HG03521 (cell line): ENCODE data around the gene MTHFR.
"Not testable (repeated sequence)": the region's sequence is repeated elsewhere in the genome, so short reads cannot be mapped to it uniquely, and the experiment has no call there.

Experiments used
- ATAC-seq: cut with Tn5 transposase; IDR thresholded peaks from one replicate; pipeline ENCODE4 v1.9.1; 2021; ENCODE audit warnings: mild to moderate bottlenecking, moderate library complexity; ENCODE audit not compliant: unreplicated experiment

The MTHFR gene

DNA sequence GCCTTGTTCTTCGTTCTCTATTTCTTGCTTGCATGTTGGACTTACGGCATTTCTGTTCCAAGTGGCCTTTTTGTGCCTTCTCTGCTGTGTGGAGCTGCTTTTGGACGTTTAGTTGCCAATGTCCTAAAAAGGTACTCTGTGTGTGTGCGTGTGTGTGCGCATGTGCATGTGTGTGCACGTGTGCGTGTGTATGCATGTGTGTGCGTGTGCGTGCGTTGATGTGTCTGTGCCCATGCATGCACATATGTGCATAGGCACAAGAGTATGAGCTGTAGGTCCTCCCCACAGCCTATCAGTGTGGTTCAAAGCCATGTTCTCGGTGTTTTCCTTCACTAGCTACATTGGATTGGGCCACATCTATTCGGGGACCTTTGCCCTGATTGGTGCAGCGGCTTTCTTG, 28.1 kb upstream of the MTHFR start:
- no peak for ATAC-seq

DNA sequence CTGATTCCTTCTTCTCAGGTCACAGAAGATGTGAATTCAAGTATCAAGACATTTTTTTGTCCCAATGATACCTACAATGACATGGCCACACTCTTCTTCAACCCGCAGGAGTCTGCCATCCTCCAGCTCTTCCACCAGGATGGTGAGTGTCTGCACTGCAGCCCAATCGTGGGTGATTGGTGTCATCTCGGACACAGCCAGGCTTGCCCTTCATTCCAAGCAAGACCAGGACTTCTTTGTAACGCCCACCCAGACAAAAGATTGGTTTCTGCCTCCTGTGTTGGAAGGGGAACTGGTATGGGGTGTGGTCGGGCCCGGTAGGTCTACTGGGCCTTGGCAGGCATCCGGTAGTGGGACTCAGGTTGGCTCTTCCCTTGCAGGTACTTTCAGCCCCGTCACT, 27.7 kb upstream of the MTHFR start:
- no peak for ATAC-seq

DNA sequence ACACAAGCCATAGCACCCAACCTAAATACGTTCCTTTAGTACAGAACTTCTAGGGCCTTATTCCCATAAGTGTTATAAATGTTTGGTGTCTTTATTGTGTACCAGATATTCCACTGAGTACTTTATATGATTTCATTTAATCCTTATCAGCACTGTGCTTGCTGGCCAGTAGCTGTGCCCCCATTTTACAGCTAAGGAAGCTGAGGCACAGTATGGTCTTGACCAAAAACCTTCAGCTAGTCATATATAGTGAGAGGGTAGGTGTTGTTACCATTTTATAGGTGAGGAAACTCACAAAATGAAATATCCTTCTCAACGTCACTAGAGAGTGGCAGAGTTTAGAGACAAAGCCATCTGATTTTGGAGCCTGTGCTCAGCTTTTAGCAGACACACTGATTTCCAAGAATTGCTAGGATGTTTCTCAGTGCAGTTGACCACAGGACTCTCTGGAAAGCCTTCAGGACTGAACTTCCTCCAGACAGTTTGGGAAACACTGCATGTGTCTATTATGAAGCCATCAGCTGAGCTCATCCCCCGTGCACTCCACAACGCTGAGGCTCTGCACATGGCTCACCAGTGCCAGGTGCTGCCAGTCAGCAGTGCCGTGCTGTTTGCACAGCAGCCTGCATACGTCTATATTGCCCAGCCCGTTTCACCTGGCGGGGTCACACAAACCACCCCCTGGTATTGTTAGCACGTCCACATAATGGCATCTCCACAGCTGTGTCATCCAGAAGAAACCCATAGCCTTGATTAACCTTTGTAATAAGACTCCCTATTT, 26.4 kb upstream of the MTHFR start:
- no peak for ATAC-seq

DNA sequence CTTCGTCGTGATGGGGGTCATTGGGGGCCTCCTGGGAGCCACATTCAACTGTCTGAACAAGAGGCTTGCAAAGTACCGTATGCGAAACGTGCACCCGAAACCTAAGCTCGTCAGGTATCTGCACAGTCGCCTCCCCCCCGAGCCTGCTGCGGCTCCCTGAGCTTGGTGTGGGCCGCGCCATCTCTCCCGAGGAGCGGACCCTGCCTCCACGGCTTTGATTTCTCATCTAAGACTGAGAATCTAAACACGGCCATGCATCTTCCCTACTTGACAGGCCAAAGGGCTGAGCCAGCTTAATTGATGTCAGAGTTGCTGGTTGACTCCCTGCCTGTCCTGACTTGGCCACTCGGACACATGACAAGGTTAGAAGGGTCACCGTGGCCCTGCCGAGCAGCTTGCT, 22.7 kb upstream of the MTHFR start:
- no peak for ATAC-seq

DNA sequence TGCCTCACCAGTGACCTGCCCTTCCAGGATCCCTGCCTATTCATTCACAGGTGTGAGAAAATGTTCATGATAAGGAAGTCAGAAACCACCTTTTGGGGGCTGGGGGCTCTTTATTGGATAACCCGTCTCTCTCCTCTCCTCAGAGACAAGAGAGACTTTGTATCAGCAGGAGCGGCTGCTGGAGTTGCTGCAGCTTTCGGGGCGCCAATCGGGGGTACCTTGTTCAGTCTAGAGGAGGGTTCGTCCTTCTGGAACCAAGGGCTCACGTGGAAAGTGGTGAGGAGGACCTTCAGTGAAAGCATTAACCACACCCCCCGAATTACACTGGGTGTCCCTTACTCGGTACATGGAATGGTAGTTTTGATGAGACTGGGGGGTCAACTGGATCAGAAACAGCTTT, 21.2 kb upstream of the MTHFR start:
- no peak for ATAC-seq

DNA sequence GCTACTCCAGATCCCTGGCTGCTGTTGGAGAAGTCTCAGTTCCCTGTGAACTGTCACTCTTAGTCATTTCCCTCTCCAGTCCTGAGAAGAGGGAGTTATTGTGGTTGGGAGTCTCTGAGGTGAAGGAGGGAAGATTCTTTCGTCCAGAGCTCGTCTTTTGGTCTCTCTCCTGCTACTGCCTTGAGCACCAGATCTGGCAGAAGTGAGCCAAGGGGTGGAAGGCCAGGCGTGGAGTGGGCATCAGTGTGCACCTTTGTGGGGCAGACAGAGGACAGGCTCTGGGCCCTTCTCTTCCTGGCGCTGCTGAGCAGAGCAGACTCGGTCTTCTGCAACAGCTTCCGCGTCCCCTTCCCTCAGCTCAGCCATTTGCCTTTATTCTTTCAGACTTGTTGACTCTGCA, 19.4 kb upstream of the MTHFR start:
- ATAC-seq, result no peak

DNA sequence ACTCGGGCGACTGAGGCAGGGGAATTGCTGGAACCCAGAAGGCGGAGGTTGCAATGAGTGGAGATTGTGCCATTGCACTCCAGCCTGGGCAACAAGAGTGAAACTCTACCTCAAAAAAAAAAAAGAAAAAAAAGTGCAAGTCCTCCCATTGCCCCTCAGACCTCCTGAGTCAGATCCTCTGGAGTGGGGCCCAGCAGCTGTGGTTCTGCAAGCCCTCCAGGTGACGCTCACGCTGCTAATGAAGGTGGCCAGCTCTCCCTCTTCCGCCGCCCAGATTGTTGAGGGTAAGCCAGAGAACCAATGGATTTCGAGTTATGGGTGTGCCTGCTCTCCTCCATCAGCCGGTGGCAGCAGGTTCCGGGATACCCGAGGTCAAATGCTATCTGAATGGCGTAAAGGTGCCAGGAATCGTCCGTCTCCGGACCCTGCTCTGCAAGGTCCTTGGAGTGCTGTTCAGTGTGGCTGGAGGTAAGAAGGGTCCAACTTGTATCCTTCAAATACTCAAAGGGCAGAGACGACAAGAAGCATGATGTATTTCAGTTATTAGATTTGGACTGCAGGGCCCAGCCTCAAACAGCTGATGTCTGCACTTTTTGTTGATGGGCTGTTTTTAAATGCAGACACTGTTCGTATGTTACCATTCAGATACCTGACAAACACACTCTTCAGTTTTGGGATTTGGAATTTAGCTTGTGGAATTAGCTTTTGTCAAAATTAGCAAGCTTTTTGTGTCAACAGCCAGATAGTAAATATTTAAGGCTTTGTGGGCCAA, 17.8 kb upstream of the MTHFR start:
- ATAC-seq, result no peak

DNA sequence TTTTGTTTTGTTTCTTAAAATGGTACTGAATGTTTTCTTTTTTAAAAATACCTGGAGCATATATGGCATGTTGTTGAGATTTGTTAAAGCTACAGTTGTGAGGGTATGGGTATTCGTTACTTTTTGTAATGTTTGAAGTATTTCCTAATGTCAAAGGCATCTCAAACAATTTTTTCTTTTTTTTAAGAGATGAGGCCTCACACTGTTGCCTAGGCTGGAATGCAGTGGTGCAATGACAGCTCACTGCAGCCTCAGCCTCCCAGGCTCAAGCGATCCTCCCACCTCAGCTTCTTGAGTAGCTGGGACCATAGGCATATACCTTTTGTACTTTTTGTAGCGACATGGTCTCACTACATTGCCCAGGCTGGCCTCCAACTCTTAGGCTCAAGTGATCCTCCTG, 16.3 kb upstream of the MTHFR start:
- no peak for ATAC-seq

DNA sequence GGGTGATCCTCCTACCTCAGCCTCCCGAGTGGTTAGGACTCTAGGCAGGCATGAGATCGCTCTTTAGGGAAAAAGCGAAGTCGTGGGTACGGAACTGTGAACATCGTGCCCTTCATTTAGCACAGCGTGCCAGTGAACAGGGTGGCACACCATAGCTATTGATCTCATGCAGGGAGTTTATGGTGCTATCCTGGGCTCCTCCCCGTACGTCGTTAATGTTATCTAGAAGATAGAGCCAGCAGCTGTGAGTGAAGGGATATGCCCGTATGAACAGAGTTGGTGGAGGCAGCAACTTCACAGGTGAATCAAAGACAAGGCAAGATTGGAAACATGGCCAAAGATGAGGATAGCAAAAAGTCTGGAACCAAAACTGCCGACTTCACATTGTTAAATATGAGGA, 11.4 kb upstream of the MTHFR start:
- no peak for ATAC-seq

DNA sequence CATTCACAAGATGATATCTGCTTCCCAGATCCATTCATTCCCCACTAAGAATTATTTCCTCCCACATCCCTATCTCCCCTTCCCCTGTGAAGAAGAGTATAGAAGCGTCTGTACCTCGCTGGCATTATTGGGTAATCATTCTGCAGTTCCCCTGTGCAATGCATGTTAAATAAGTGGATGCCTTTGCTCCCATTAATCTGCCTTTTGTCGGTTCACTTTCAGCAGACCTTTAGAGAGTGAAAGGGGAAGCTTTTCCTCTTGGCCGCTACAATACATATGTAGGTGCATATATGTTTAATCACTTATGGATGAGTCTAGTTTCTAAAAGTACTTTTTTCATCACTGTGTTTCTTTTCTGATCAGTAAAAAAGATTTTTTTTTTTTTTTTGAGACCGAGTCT, 7.3 kb upstream of the MTHFR start:
- ATAC-seq, result no peak

DNA sequence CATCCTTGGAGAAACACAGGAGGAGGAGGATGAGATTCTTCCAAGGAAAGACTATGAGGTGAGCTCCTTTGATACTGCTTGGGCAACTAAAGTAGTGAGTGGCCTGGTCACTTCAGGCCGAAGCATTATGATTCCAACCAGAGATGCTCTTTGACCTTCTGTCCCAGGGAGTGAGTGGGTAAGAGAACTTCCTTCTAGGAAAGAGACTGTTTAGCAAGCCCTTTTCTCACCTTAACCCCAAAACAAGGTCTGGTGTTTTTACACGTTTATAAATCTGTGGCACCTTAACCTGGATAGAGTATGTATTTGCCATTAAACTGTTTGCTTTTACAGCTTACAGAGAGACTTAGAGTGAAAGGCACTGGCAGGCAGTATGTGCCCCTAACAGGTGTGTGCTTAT, 1.4 kb upstream of the MTHFR start:
- ATAC-seq, result no peak

DNA sequence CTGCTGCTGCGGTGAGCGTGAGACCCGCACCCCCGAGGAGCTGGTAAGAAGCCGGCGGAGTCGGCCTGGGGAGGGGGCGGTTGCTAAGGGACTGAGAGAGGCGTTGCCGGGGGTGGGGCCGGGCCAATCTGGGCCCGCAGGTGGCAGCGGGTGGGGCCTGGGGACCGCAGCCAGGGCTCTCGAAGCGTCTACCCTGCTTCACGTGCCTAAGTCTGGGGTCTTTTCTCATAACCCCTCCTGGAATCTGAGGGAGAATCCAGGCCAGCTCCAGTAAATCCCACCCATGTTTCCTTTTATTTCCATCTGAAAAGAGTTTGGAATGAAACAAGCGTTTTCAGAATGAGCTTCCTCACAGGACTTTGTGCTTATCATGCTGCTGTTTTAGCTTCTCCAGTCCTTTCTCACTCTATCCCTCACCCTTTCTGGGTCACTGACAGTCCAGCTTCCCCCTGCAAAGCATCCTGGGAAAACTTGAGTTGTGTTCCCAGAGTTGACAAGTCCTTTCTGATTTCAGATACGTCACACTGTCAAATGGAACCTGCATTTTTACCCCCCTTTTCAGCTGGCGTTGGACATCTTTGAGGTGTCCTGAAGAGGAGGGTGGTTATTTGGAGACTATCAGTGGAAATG, 658 bp upstream of the MTHFR start:
- ATAC-seq, result peak; percentile 38

DNA sequence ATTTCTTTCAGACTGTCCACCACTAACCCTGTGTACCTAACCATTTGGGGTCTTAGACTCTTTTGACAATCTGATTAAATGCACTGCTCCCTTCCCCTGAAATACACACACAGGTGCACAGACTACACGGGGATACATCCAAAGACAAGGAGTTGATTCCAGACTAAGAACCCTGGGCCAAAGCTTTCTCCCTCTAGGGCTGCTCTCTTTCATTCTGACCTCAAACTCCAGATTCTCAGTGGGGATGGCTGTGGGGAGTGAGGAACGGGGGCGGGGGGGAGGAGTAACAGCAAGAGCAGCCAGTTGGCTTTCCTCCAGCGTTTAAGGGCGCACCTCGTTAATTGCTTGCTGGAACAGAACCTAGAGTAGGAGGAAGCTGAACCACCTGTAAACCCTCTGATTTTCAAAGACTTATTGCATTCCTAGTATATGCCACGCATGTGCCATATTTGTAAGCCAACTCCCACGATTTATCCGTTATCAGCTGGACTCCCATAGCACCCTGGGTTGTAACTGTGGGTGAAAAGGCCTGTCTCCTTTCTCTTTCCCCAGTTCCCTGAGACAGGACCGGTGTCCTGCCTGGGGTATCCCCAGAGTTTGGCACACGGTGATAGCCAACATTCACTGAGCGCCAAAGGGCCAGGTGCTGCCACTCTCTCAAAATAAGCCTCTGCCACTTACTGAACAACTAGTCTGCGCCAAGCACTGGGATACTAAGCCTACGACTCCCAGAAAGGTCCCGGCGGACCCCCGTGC, 920 bp downstream of the MTHFR start:
- ATAC-seq, result no peak

DNA sequence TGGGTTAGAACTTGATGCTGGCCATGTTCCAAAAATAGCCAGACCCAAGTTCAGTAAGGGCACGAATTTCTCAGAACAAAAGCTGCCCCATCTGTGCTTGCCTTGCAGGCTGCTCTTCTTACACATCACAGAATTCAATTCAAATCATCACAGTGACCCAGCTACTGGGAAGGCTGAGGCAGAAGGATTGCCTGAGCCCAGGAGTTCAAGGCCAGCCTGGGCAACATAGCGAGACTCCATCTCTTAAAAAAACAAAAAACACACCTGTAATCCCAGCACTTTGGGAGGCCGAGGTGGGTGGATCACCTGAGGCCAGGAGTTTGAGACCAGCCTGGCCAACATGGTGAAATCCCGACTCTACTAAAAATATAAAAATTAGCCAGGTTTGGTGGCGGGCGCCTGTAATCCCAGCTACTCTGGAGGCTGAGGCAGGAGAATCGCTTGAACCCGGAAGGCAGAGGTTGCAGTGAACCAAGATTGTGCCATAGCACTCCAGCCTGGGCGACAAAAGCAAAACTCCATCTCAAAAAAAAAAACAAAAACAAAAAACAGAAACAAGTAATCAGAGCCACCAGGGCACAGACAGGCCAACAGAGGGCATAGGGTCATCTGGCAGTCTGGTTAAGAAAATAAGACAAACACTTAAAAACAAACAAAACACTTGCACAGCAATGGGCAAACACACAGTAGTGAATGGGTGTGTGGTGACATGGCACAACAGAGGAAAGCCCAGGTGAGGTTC, 1.7 kb downstream of the MTHFR start:
- ATAC-seq, result not testable (repeated sequence)

DNA sequence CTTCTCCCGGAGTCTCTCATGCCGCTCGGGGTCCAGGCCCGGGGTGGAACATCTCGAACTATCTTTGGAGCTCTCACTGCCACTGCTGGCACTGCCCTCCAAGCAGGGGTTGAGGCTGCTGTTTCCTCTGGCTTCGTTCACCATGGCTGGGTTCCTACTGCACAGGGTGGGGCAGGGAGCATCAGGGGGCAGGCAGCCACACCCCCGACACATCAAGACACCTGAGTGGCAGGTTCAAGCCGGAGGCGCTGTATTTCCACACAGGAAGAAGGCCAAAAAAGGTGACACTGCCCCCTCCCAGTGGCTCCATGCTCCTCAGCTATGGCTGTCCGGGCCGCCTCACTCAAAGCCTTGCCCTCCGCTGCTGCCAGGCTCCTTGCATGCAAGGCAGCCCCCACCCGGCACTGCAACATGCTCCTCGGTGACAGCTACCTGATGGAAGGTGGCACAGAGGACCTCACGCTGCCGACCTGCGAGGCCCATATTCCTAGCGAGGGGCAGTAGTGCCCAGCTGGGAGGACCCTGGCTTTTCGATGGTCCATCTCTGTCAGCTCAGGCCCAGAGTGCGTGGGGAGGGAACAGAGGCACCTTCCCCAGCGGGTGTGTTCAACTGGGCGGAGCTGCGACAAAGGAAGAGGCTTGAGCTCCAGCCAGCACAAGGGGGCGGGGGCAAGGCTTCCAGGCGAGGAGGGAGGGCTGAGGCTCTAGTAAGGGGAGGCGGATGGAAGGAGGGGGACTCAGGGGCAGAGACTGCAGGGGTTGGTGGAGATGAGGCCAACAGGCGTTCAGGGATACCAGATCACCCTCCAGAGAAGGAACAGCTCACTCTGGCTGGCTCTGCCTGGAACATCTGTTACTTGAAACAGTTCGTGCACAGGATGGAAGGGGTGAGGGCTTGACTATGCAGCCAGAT, 2.5 kb downstream of the MTHFR start:
- no peak for ATAC-seq

DNA sequence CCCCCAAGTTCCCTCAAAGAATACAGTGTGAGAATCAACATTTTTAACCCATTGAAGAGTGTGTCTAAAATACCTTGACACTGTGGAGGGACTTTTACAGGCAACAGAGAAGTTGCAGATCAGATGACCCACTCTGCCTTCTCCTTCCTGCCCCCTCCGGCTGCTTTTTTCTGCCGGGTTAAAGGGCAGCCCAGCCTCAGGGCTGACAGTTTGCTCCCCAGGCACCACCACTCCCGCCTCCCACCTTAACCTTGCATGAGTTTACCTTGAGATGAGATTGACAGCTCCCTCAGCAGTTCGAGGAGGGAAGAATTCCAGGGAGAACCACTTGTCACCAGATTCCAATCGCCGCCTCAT, 3.2 kb downstream of the MTHFR start:
- ATAC-seq, result no peak

DNA sequence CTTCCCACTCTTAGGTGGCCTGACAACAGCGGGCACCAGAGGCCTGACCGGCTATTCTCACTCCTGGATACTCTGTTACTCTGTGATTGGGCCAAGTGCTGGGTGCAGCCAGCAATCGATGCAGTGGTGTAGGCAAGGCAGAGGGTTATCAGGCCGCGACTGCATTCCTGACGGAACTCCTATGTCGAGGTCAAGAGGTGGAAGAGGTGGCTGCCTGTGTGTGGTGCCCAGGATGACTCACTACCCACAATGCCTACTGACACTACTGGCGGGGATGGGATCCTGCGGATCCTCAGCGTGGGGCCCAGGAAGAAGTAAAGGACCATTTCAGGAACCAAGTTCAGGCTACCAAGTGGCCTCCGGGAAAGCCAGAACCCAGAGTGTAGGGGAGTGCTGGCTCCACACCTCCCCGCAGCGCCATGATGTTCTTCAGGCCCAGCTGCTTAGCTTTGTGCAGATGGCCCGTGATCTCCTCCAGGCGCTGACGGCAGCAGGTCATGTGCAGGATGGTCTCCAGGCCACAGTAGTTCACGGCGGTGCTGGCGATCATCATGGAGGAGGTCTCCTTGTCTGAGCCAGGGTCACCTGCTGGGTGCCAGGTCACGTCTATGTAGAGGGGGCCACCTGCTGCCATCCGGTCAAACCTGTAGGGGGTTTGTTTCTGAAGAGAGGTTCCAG, 4.9 kb downstream of the MTHFR start:
- no peak for ATAC-seq

DNA sequence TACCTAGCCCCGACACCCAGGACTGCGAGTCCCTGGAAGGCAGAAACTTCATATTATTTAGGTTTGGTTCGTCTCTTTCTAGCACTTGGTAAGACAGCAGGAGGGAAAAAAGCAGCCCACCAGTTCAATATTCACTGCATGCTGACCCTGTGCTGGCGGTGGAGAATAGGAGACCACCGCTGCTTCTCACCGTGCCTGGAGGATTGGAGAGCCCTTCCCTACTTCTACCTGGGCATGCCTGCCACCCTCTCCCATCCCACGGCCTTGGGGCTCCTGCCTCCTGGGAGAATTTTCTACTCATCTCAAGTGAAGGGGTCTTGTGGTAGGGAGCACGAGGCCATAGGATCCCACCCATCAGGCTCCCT, 5.4 kb downstream of the MTHFR start:
- ATAC-seq, result no peak

DNA sequence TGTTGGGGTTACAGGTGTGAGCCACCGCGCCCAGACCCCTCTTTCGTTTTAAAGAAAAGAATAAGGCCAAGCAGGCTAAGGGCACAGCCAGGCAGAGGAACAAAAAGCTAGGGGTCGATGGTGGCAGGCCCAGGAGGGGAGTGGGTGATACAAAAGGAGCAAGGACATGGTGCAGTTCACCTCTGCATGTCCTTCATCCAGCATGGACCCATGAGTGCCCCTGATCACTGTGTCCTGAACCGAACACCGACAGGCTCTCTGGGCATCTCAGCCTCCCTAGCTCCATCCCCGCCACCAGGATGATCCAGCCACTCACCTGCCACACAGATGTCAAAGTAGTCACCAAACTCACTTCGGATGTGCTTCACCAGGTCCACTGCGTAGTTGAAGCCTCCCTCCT, 5.9 kb downstream of the MTHFR start:
- no peak for ATAC-seq
